Hepatocyte (in vitro differentiated cells): ENCODE results near the gene TERB2.

ENCODE experiments used
- EZH2 ChIP-seq: fragments of 200-600 bp; sonication (generic); IDR thresholded peaks from 2 replicates; pipeline ENCODE4 v1.6.1; 2016; ENCODE audit warnings: antibody characterized with exemption, mild to moderate bottlenecking, borderline replicate concordance
- EZH2phosphoT487 ChIP-seq: fragments of 200-600 bp; sonication (generic); IDR thresholded peaks from one replicate; pipeline ENCODE4 v1.6.1; 2018; ENCODE audit warnings: antibody characterized with exemption, mild to moderate bottlenecking, low read depth, moderate library complexity; ENCODE audit not compliant: unreplicated experiment, severe bottlenecking
- TF ChIP-seq, protein P1 (sequence below): fragments of 200-600 bp; sonication (generic); IDR thresholded peaks from 2 replicates; pipeline ENCODE4 v1.5.1; 2016; ENCODE audit warnings: antibody characterized with exemption, mild to moderate bottlenecking; ENCODE audit not compliant: poor library complexity

DNA sequence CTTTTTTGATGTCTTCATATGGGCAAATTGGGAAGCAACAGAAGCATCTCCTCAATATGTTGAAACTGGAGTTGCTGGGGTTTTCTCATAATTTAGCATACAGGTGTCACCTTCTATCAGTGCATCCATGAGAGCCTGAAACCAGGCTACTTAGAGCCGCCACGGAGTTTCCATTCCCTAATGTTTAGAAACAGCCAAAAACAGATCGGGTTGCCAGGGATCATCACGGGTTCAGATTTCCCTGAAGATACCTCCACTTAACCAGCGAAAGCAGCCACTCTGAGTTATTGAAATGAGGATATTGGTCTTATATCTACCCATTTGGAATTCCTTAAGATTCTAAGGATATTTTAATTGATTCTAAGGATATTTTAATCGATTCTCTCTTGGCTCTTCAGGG is 14.5 kb downstream of the TERB2 start:
- TF ChIP-seq EZH2phosphoT487 = no peak
- TF ChIP-seq, protein P1, sequence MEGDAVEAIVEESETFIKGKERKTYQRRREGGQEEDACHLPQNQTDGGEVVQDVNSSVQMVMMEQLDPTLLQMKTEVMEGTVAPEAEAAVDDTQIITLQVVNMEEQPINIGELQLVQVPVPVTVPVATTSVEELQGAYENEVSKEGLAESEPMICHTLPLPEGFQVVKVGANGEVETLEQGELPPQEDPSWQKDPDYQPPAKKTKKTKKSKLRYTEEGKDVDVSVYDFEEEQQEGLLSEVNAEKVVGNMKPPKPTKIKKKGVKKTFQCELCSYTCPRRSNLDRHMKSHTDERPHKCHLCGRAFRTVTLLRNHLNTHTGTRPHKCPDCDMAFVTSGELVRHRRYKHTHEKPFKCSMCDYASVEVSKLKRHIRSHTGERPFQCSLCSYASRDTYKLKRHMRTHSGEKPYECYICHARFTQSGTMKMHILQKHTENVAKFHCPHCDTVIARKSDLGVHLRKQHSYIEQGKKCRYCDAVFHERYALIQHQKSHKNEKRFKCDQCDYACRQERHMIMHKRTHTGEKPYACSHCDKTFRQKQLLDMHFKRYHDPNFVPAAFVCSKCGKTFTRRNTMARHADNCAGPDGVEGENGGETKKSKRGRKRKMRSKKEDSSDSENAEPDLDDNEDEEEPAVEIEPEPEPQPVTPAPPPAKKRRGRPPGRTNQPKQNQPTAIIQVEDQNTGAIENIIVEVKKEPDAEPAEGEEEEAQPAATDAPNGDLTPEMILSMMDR = no peak
- no peak for TF ChIP-seq EZH2
